Dermis blood vessel endothelial cell (primary cell): ENCODE results near the gene CYB5D1. TPM values are rescaled to one million over a fixed set of nuclear protein-coding genes. Genes with fewer than 3 reads are reported as not detected.

Experiments
- DNase-seq: peaks from one replicate; pipeline ENCODE4 v3.0.0; 2010
- total RNA-seq: library from RNA; depleted of rRNA; stranded (reverse); fragments of >200 nt; gene quantifications from 2 replicates; pipeline ENCODE4 v1.2.3, GENCODE V29; 2014

The CYB5D1 gene
- total RNA-seq, 1 donor from 2014 or later = 15.1 TPM

DNA sequence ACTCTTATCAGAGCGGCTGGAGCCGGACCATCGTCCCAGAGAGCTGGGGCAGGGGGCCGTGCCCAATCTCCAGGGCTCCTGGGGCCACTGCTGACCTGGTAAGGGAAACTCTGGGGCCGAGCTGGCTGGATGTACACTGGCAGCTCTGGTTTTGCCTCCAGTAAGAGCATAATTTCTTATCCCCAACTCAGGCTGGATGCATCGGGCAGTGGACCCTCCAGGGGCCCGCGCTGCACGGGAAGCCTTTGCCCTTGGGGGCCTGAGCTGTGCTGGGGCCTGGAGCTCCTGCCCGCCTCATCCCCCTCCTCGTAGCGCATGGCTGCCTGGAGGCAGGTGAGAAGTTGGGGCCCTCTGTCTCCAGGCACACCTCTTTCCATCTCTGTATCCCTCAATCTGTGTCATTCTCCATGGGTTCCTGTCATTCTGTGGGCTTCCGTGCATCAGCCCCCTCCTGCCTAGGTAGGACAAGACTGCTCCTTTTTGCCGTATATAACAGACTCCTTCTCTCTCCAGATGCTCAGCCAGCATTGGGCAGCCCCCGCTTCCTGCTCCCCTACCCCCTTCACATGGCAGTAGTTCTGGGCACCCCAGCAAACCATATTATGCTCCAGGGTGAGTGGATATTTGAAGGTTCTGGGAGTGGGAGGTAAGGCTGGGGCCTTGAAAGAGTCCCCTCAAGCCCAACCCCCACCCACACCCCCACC, 12.3 kb upstream of the CYB5D1 start:
- no peak for DNase-seq

DNA sequence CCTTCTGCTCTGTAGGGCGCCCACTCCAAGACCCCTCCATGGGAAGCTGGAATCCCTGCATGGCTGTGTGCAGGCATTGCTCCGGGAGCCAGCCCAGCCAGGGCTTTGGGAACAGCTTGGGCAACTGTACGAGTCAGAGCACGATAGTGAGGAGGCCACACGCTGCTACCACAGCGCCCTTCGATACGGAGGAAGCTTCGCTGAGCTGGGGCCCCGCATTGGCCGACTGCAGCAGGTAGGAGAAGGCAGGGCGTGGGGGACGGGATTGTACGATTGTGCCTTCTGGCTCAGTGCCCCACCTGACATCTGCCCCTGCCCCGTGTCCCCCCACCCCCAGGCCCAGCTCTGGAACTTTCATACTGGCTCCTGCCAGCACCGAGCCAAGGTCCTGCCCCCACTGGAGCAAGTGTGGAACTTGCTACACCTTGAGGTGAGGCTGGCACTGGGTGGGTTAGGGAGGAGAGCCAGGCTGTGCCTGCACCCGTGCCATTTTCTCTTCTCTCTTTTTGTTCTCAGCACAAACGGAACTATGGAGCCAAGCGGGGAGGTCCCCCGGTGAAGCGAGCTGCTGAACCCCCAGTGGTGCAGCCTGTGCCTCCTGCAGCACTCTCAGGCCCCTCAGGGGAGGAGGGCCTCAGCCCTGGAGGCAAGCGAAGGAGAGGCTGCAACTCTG, 11.6 kb upstream of the CYB5D1 start:
- no peak for DNase-seq

DNA sequence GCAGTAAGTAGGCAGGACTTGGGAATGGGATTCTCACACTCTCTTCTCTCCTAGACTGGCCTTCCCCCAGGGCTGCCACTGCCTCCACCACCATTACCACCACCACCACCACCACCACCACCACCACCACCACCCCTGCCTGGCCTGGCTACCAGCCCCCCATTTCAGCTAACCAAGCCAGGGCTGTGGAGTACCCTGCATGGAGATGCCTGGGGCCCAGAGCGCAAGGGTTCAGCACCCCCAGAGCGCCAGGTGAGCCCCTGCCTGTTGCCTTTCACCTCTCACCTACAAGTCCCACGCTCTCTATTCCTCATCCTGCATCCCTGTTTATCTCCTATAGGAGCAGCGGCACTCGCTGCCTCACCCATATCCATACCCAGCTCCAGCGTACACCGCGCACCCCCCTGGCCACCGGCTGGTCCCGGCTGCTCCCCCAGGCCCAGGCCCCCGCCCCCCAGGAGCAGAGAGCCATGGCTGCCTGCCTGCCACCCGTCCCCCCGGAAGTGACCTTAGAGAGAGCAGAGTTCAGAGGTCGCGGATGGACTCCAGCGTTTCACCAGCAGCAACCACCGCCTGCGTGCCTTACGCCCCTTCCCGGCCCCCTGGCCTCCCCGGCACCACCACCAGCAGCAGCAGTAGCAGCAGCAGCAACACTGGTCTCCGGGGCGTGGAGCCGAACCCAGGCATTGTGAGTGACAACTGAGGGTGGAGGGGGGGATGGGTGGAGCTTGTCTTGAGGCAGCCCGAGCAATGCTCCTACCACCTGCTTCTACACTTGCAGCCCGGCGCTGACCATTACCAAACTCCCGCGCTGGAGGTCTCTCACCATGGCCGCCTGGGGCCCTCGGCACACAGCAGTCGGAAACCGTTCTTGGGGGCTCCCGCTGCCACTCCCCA, 10.8 kb upstream of the CYB5D1 start:
- no peak for DNase-seq

DNA sequence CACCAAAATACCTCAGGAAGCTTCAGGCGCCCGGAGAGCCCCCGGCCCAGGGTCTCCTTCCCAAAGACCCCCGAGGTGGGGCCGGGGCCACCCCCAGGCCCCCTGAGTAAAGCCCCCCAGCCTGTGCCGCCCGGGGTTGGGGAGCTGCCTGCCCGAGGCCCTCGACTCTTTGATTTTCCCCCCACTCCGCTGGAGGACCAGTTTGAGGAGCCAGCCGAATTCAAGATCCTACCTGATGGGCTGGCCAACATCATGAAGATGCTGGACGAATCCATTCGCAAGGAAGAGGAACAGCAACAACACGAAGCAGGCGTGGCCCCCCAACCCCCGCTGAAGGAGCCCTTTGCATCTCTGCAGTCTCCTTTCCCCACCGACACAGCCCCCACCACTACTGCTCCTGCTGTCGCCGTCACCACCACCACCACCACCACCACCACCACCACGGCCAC, 9.6 kb upstream of the CYB5D1 start:
- DNase-seq = no peak

DNA sequence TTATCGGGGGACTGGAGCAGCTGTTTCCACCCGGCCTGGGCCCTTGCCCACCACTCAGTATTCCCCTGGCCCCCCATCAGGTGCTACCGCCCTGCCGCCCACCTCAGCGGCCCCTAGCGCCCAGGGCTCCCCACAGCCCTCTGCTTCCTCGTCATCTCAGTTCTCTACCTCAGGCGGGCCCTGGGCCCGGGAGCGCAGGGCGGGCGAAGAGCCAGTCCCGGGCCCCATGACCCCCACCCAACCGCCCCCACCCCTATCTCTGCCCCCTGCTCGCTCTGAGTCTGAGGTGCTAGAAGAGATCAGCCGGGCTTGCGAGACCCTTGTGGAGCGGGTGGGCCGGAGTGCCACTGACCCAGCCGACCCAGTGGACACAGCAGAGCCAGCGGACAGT, 9.1 kb upstream of the CYB5D1 start:
- no peak for DNase-seq

DNA sequence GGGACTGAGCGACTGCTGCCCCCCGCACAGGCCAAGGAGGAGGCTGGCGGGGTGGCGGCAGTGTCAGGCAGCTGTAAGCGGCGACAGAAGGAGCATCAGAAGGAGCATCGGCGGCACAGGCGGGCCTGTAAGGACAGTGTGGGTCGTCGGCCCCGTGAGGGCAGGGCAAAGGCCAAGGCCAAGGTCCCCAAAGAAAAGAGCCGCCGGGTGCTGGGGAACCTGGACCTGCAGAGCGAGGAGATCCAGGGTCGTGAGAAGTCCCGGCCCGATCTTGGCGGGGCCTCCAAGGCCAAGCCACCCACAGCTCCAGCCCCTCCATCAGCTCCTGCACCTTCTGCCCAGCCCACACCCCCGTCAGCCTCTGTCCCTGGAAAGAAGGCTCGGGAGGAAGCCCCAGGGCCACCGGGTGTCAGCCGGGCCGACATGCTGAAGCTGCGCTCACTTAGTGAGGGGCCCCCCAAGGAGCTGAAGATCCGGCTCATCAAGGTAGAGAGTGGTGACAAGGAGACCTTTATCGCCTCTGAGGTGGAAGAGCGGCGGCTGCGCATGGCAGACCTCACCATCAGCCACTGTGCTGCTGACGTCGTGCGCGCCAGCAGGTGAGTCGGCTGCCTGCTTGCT, 8.6 kb upstream of the CYB5D1 start:
- no peak for DNase-seq

DNA sequence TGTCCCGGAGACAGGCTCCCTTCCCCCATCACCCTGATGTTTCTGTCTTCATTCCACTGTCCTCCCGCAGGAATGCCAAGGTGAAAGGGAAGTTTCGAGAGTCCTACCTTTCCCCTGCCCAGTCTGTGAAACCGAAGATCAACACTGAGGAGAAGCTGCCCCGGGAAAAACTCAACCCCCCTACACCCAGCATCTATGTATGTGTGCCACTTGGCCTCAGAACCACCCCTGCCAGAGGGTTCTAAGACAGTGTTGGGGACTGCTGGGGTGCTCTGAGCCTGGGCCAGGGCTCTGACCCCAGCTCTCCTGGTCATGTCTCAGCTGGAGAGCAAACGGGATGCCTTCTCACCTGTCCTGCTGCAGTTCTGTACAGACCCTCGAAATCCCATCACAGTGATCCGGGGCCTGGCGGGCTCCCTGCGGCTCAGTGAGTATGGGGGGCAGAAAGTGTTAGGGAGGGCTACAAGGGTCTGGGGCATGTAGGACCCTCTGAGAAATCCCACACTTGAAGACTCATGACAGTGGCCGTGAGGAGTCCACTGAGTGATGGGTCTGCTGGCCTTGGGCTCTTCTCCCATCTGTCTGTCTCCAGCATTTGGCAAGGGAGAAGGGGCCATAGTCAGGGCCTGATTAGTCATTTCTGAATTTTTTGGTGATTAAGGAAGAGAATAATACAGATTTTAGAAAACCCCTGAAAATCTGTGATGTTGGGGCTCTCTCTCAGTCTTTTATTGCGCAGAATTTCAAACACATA, 7.9 kb upstream of the CYB5D1 start:
- no peak for DNase-seq

DNA sequence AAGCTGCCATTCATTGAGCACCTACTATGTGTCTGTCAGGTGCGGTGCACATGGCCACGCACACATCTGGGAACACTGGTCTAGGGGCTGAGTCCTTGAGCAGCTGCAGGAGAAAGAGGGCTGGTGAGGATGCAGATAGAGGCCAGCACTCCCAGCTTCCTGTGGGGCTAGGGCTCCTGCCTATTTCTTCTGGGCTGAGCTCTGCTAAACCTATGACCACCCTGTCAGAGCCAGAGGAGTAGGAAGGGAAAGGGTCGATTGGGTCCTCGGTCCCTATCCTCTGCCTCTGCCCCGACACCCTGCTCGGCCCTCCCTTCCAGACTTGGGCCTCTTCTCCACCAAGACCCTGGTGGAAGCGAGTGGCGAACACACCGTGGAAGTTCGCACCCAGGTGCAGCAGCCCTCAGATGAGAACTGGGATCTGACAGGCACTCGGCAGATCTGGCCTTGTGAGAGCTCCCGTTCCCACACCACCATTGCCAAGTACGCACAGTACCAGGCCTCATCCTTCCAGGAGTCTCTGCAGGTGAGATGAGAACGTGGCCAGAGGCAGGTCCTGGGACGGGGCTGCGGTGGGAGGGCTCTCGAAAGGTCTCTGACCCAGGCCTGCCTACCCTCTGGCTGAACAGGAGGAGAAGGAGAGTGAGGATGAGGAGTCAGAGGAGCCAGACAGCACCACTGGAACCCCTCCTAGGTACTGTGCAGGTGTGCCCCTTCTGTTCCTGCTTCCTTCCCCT, 6.9 kb upstream of the CYB5D1 start:
- DNase-seq = no peak

DNA sequence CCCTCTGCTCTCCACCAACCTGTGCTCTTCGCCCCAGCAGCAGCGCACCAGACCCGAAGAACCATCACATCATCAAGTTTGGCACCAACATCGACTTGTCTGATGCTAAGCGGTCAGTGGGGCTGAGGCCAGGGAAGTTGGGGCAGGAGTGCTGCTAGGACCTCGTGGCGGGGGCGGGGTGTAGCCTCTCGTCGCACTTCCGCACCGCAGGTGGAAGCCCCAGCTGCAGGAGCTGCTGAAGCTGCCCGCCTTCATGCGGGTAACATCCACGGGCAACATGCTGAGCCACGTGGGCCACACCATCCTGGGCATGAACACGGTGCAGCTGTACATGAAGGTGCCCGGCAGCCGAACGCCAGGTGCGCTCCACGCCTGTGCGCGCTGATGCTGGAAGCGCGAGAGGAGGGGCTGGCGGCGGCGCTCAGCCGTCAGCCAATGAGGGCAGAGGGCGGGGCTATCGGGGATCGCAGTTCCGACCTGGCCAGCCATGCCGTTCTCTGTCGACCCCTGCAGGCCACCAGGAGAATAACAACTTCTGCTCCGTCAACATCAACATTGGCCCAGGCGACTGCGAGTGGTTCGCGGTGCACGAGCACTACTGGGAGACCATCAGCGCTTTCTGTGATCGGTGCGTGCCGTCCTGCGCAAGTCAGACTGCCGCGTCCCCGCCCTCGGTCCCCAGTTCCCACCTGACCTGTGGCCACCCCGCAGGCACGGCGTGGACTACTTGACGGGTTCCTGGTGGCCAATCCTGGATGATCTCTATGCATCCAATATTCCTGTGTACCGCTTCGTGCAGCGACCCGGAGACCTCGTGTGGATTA, 6.2 kb upstream of the CYB5D1 start:
- DNase-seq = peak; percentile 94

DNA sequence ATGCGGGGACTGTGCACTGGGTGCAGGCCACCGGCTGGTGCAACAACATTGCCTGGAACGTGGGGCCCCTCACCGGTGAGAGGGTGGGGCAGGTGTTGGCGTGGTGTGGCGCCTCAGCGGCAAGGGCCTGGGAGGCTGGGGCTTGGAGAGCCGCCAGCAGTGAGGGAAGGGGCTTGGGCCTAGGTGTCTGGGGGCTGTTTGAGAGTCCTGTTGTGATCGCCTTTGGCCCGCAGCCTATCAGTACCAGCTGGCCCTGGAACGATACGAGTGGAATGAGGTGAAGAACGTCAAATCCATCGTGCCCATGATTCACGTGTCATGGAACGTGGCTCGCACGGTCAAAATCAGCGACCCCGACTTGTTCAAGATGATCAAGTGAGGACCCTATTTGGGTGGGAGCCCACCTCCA, 5.5 kb upstream of the CYB5D1 start:
- no peak for DNase-seq

DNA sequence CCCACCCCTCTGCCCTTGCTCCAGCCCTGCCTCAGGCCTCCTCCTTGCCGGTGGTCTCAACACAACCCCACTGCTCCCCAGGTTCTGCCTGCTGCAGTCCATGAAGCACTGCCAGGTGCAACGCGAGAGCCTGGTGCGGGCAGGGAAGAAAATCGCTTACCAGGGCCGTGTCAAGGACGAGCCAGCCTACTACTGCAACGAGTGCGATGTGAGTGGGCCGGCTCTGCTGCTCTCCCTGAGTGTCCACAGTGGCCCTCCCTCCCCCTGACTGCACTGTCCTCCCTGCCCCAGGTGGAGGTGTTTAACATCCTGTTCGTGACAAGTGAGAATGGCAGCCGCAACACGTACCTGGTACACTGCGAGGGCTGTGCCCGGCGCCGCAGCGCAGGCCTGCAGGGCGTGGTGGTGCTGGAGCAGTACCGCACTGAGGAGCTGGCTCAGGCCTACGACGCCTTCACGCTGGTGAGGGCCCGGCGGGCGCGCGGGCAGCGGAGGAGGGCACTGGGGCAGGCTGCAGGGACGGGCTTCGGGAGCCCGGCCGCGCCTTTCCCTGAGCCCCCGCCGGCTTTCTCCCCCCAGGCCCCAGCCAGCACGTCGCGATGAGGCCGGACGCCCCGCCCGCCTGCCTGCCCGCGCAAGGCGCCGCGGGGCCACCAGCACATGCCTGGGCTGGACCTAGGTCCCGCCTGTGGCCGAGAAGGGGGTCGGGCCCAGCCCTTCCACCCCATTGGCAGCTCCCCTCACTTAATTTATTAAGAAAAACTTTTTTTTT, 4.7 kb upstream of the CYB5D1 start:
- DNase-seq = no peak

DNA sequence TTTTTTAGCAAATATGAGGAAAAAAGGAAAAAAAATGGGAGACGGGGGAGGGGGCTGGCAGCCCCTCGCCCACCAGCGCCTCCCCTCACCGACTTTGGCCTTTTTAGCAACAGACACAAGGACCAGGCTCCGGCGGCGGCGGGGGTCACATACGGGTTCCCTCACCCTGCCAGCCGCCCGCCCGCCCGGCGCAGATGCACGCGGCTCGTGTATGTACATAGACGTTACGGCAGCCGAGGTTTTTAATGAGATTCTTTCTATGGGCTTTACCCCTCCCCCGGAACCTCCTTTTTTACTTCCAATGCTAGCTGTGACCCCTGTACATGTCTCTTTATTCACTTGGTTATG, 4.1 kb upstream of the CYB5D1 start:
- no peak for DNase-seq

DNA sequence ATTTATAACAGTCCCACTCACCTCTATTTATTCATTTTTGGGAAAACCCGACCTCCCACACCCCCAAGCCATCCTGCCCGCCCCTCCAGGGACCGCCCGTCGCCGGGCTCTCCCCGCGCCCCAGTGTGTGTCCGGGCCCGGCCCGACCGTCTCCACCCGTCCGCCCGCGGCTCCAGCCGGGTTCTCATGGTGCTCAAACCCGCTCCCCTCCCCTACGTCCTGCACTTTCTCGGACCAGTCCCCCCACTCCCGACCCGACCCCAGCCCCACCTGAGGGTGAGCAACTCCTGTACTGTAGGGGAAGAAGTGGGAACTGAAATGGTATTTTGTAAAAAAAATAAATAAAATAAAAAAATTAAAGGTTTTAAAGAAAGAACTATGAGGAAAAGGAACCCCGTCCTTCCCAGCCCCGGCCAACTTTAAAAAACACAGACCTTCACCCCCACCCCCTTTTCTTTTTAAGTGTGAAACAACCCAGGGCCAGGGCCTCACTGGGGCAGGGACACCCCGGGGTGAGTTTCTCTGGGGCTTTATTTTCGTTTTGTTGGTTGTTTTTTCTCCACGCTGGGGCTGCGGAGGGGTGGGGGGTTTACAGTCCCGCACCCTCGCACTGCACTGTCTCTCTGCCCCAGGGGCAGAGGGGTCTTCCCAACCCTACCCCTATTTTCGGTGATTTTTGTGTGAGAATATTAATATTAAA, 3.6 kb upstream of the CYB5D1 start:
- no peak for DNase-seq

DNA sequence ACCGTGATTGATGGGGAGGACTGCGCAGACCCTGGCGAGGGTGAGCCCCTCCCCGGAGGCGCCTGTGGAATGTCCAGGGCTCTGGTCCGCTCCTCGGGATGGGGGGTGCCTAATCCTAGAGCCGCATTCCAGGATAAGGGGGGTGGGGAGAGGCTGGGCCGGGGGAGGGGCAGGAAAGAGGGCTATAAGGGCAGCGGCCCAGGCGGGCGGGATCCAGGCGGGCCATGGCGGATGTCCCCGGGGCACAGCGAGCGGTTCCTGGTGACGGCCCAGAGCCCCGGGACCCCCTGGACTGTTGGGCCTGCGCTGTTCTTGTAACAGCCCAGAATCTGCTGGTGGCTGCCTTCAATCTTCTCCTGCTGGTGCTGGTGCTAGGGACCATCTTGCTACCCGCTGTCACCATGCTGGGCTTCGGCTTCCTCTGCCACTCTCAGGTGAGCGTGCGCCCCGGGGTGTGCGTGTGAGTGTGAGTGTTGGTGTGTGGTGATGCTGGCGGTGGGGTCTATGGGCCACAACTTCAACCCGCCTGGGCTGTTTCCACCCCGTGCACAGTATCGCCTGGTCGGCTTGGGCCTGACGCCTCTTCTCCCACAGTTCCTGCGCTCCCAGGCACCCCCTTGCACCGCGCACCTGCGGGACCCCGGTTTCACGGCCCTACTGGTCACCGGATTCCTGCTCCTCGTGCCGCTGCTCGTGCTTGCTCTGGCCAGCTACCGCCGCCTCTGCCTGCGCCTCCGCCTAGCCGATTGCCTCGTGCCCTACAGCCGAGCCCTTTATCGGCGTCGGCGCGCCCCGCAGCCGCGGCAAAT, 2.7 kb upstream of the CYB5D1 start, which contains the start of gene TMEM88:
TMEM88 (plus strand) TSS at position 216 of the 809 bp plus-strand sequence; CDS start at position 225, 9 bp downstream.
- DNase-seq = peak; percentile 51

DNA sequence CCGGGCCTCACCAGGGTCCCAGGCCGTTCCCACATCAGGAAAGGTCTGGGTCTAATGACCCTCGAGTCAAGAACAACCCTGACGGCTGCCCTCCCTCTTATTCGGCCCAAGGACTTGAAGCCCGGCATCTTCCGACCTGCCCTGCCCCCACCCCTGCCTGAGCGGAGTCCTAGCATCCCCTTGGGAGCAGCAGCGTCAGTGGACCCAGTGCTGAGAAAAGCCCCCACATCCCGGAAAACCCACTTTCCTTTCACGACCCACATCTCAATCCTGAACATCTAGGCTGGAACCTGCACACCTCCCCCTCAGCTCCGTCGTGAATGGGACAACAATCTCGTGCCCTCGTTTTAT, 2.2 kb upstream of the CYB5D1 start:
- no peak for DNase-seq

DNA sequence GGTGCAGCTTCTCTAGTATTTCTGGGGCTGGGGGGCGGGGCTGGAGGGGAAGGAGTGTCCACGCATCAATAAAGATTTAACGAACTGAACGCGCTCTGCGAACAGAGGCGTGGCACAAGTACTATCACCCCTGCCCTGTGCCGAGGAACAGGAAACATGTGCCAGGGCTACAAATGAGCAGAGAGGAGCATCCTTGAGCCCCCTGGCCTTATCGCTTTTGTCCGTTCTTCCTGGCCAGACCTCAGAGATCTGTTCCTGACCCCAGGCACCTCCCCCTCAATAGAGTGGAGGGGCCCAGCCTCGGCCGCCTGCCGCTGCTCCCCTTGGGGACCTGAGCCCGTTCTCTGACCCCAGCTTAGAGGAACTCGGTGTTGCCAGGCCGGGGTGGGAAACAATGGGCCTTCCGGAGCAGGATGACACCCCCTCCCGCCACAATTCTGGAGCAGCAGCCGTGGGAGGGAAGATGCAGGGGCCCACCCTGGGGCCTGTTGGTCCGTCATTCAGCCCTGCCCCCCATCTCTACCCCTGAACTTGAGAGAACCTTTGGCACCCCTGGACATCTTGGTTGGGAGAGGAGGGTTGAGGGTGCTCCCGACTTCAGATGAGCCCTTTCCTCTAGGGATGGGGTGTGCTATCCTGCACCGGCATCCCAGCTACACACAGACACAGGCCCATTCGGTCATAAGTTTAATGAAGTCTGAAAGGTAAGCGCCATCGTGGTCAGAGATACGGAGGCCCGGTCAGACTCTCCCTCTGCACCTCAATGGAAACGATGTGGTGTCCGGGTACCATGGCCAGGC, 1.6 kb upstream of the CYB5D1 start:
- peak; percentile 92 for DNase-seq
